Aorta (tissue), 5 donors: Measurements from ENCODE around the gene MAP3K13. TPM values are rescaled to one million over a fixed set of nuclear protein-coding genes. Genes with fewer than 3 reads are reported as not detected.

Experiments used
- ATAC-seq: fragments of 200-7000 bp; cut with Tn5 transposase; one replicate; pipeline ENCODE4 v1.9.1; 2022; ENCODE audit warnings: moderate library complexity; ENCODE audit not compliant: low FRiP score
- DNase-seq, 2 donors: peaks; one replicate each; pipeline ENCODE4 v3.0.0-alpha.2; 2020
- H3K27ac ChIP-seq, 2 donors: one replicate each; pipeline ENCODE4 v1.5.1; 2013; ENCODE audit warnings: low read length in 2 of 2, mild to moderate bottlenecking in 2 of 2, moderate library complexity in 2 of 2, control low read depth in 1 of 2, inconsistent platforms in 1 of 2, low read depth in 1 of 2
- H3K27me3 ChIP-seq, 2 donors: one replicate each; pipeline ENCODE4 v1.6.1; 2013; ENCODE audit warnings: control low read depth in 1 of 2, low read length in 1 of 2, mild to moderate bottlenecking in 1 of 2, moderate library complexity in 1 of 2; ENCODE audit not compliant: insufficient read depth in 2 of 2, control insufficient read depth in 1 of 2
- H3K36me3 ChIP-seq, 2 donors: one replicate each; pipeline ENCODE4 v1.6.1; 2013; ENCODE audit warnings: control low read depth in 1 of 2, low read length in 1 of 2, mild to moderate bottlenecking in 1 of 2; ENCODE audit not compliant: insufficient read depth in 2 of 2, control insufficient read depth in 1 of 2
- H3K4me1 ChIP-seq, 2 donors: one replicate each; pipeline ENCODE4 v1.6.1; 2013; ENCODE audit warnings: low read length in 2 of 2, control low read depth in 1 of 2, mild to moderate bottlenecking in 1 of 2, moderate library complexity in 1 of 2; ENCODE audit not compliant: insufficient read depth in 2 of 2, control insufficient read depth in 1 of 2
- H3K4me3 ChIP-seq, 2 donors: one replicate each; pipeline ENCODE4 v1.5.1; 2013; ENCODE audit warnings: low read length in 2 of 2, control low read depth in 1 of 2, mild to moderate bottlenecking in 1 of 2
- H3K9me3 ChIP-seq: one replicate; pipeline ENCODE4 v1.6.1; 2013; ENCODE audit warnings: mild to moderate bottlenecking, low read length; ENCODE audit not compliant: control insufficient read depth
- WGBS, 2 donors: extraction: QIAGEN DNeasy Blood & Tissue Kit; methylation state at CpG; one replicate each; pipeline ENCODE4 v1.1.7; 2013; 5-methylcytosine and 5-hydroxymethylcytosine counted together
- intact Hi-C, 2 donors: fragments of 100-400 bp; cut with DNase I; formaldehyde crosslinking; loops; one replicate each; pipeline versions ENCODE4 v1.14.2 to v1.15.0; 2022
- polyA plus RNA-seq, 2 donors: library from polyadenylated mRNA; stranded (reverse); fragments of 200-250 nt; gene quantifications; one replicate each; pipeline ENCODE4 v1.2.3, GENCODE V29; 2013
- total RNA-seq, 2 donors: library from RNA; stranded (reverse); fragmentation: NEBNext Ultra II Directional; extraction: Animal tissue kit (Norgen Biotek cat#: 25700); gene quantifications; one replicate each; pipeline ENCODE4 v1.2.1, GENCODE V29; 2021
- donor health status: healthy with polysubstance abuse.
- donor health status: Bipolar disorder and iron deficiency.
- donor health status: DM: no; HTN: no; CAD: no.
- donor health status: DM: no; HTN: no; CAD: no.
- donor health status: DM: yes; HTN: yes; CAD: no.

Gene MAP3K13
- total and polyA plus RNA-seq, 4 donors: 19.8 to 38.4 (median 27.0) TPM

DNA sequence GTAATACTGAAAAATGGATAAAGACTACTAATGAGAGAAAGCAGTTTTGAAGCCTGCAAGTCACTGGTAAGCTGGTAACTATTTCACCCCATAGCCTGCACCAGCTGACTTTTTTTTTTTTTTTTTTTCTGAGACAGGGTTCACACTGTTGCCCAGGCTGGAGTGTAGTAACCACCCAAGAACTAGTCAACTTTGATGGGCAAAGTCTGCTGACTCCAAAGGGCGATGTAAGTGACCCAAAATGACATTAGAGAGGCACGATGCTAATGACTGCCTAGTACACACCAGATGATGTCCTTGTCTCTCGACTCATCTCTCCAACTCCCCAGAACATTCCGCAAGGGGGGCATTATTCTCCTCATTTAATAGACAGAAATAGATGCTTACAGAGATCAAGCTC lies 148.8 kb downstream of the MAP3K13 start:
- no peak for DNase-seq
- Histone ChIP-seq H3K27me3 (no peaks in the 10 kb centered on the region), H3K4me3 (no peak overlapping the region), H3K27ac (no peak overlapping the region), H3K9me3 (no peaks in the 10 kb centered on the region), H3K36me3 (no peaks in the 10 kb centered on the region), H3K4me1 (no peaks in the 10 kb centered on the region)
- WGBS, 2 donors: 88 to 89% methylated on average over 4 of the region's 4 CpGs
- no peak for ATAC-seq
- intact Hi-C loops: no loop called here

DNA sequence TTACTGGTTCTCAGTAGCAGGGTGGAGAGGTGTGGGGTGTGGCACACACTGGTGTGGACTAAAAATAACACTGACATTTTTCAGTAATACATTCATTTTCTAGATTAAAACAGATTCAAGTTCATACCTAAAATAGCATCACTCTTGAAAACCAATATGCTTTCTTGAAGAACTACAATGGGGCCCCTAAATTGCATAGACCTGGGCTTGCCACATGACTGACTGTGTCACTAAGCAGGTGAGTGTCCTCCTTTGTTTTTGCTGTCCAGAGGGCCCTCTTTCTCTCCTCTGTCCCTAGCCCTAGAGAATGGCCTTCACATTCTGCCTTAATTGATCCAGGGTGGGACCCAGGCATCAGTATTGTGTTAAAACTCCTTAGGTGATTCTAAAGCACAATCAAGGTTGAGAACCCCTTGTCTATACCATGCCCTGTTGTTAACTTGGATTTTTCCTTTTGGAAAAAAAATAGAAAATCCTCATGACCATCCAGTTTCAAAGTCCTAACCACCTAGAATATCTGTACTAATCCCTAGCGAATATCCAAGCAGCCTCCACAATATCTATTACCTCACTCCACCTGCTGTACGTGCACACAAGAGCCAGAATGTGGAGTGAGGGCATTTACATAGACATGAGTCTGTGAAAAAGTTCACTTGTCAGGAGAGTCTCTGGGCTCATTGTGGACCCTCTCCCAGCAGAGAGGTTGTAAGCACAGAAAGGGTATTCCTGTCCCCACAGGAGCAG lies 154.6 kb downstream of the MAP3K13 start:
- WGBS, 2 donors: 83 to 86% methylated on average over 2 of the region's 2 CpGs
- H3K27me3 ChIP-seq: no peaks in the 10 kb centered on the region
- no peak overlapping the region for H3K27ac ChIP-seq
- H3K4me1 ChIP-seq: no peaks in the 10 kb centered on the region
- no peaks in the 10 kb centered on the region for H3K9me3 ChIP-seq
- ATAC-seq (no peak), DNase-seq (no peak)
- H3K36me3 ChIP-seq: no peaks in the 10 kb centered on the region
- no peak overlapping the region for H3K4me3 ChIP-seq
- intact Hi-C loops: no loop called here

DNA sequence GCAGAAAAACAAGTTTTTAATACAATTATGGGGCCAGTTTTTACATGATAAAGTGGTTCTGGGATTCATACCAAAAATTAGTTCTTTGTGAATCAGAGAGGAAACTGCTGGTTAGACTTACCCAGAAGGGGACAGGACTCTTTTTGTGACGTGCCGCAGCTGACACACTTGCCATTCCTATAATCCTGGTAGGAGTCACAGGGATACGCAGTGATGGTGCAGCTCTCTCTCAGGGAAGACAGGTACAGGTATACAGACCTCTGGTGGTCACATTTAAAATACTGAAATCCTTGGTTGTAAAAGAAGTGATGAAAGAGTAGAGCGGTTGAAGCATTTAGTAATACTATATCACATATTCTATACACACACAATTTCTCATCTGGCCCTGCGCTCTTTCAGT lies 156.1 kb downstream of the MAP3K13 start:
- no peak overlapping the region for H3K4me3 ChIP-seq
- DNase-seq (no peak), ATAC-seq (no peak)
- H3K27ac ChIP-seq: no peak overlapping the region
- H3K36me3 ChIP-seq: no peaks in the 10 kb centered on the region
- intact Hi-C loops: no loop called here
- H3K4me1 ChIP-seq: no peaks in the 10 kb centered on the region
- H3K9me3 ChIP-seq: no peaks in the 10 kb centered on the region
- WGBS, 2 donors: 66 to 73% methylated on average over 5 of the region's 5 CpGs
- no peaks in the 10 kb centered on the region for H3K27me3 ChIP-seq

DNA sequence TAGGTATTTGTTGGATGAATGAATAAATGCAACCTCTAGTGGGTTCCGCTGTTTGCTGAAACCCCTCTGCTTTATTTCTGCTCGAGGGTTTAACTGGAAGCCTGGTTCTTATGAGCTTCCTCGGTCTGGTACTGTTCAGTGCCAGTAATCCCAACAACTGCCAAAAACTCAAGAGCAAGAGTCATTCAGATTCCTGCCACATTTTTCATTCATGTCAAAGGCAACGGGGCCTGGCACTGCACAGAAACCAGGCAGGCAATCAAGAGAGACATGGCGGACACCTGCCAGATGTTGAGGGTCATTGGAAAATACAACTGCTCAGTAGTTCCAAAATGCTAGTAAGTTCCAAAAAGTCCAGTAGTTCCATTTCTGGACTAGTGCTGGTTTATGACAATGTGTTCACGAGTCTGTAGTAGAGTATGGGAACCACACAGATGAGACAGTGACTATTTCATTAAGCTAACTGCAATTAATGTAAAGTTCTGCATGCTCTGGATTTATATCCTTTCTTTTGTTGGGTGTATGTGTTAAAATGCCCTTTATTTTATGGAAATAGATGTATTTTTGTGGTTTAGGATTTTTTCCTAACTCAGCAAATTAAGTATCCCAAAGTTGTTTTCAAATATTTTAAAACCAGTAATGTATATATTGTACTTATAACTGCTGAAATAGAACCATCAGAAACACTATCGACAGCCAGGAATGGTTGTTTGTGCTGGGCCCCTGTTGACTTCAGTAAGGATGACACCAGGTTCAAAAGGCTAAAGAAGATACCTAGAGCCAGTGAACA lies 158.6 kb downstream of the MAP3K13 start:
- no peak overlapping the region for H3K27ac ChIP-seq
- H3K4me1 ChIP-seq: no peaks in the 10 kb centered on the region
- H3K9me3 ChIP-seq: no peaks in the 10 kb centered on the region
- intact Hi-C loops: no loop called here
- no peaks in the 10 kb centered on the region for H3K36me3 ChIP-seq
- DNase-seq (no peak), ATAC-seq (no peak)
- no peaks in the 10 kb centered on the region for H3K27me3 ChIP-seq
- H3K4me3 ChIP-seq: no peak overlapping the region
- 60 to 64% methylated on average over 7 of the region's 7 CpGs for WGBS, 2 donors

DNA sequence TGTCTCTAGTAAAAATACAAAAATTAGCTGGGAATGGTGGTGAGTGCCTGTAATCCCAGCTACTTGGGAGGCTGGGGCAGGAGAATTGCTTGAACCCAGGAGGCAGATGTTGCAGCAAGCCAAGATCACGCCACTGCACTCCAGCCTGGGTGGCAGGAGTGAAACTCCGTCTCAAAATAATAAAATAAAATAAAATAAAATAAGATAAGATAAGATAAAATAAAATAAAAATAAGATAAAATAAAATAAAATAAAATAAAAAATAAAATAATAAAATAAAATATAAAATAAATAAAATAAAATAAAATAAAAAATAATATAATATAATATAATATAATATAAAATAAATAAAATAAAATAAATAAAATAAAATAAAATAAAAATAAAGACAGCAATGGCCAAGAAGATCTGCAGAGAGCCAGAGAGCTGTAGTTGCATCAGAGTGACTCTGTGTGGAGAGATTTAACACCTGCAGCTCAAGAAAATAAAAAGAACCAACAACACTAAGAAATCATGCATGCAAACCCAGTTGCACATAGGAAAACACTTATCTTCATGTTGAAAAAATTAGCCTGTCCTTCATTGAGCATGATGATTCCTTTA lies 163.5 kb downstream of the MAP3K13 start:
- H3K36me3 ChIP-seq: no peaks in the 10 kb centered on the region
- intact Hi-C loops: no loop called here
- no peaks in the 10 kb centered on the region for H3K9me3 ChIP-seq
- DNase-seq (no peak), ATAC-seq (no peak)
- H3K4me1 ChIP-seq: no peaks in the 10 kb centered on the region
- H3K27ac ChIP-seq: no peak overlapping the region
- 54 to 56% methylated on average over 2 of the region's 2 CpGs for WGBS, 2 donors
- H3K4me3 ChIP-seq: no peak overlapping the region
- H3K27me3 ChIP-seq: no peaks in the 10 kb centered on the region

DNA sequence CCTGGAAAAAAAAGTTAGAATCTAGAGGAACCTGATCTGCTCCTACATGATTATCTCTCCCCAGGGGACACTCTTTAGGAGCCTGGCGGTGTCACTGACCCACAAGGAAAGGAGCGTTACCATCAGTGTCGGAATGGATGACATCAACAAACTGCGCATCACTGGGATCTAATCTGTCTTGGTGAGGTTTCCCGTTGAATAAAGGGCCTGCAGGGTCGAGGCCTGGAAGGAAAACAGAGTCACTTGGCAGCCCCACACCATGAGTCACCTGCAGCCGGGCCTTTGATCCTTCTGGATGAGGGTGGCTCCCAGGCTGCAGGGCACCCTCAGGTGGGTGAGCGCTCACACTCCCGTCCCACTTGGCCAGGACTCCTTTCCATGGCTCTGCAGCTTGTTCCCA lies 164.4 kb downstream of the MAP3K13 start:
- DNase-seq (no peak), ATAC-seq (no peak)
- intact Hi-C loops: no loop called here
- Histone ChIP-seq H3K9me3 (no peaks in the 10 kb centered on the region), H3K4me1 (no peaks in the 10 kb centered on the region), H3K4me3 (no peak overlapping the region), H3K36me3 (no peaks in the 10 kb centered on the region), H3K27me3 (no peaks in the 10 kb centered on the region), H3K27ac (no peak overlapping the region)
- 77 to 78% methylated on average over 9 of the region's 9 CpGs for WGBS, 2 donors

DNA sequence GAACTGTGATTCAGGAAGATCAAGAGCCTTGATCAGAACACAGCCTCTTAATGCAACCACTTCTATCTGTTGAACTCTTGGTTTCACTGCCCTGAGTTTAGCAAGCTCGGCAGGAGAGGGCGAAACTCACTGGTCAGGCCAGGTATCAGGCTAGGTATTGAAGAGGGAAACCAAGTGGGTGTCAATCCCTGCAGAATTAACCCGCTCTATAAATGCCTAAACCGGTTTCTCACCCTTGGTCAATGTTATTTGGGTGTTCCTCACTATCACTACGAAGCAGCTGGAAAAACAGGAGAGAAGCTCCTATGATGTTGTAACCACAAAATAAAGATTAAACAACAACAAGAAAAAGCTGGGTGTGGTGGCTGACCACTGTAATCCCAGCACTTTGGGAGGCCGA lies 165.6 kb downstream of the MAP3K13 start:
- Histone ChIP-seq H3K27me3 (no peaks in the 10 kb centered on the region), H3K27ac (no peak overlapping the region), H3K4me1 (no peaks in the 10 kb centered on the region), H3K9me3 (no peaks in the 10 kb centered on the region), H3K36me3 (no peaks in the 10 kb centered on the region), H3K4me3 (no peak overlapping the region)
- WGBS, 2 donors: 88 to 89% methylated on average over 6 of the region's 6 CpGs
- ATAC-seq (no peak), DNase-seq (no peak)
- intact Hi-C loops: no loop called here

DNA sequence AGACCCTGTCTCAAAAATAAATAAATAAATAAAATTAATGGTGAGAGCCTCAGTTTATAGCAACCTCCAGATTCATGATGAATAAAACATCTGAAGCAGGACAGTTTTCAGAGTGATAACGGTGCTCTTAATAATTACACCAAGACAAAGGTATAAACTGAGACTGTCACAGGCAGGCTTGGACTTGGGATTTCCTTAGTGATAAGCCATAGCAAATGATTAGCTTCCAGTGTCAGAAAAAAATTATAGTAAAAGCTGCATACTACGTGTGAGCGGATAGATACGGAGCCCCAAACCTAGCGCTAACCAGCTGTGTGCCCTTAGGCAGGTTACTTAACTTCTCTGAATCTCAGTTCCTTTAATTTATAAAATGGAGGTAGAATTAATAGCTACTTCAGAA lies 167.9 kb downstream of the MAP3K13 start:
- 59 to 60% methylated on average over 5 of the region's 5 CpGs for WGBS, 2 donors
- intact Hi-C loops: no loop called here
- H3K4me3 ChIP-seq: no peak overlapping the region
- no peaks in the 10 kb centered on the region for H3K4me1 ChIP-seq
- no peak overlapping the region for H3K27ac ChIP-seq
- H3K36me3 ChIP-seq: no peaks in the 10 kb centered on the region
- H3K27me3 ChIP-seq: no peaks in the 10 kb centered on the region
- no peaks in the 10 kb centered on the region for H3K9me3 ChIP-seq
- no peak for ATAC-seq
- DNase-seq: no peak

DNA sequence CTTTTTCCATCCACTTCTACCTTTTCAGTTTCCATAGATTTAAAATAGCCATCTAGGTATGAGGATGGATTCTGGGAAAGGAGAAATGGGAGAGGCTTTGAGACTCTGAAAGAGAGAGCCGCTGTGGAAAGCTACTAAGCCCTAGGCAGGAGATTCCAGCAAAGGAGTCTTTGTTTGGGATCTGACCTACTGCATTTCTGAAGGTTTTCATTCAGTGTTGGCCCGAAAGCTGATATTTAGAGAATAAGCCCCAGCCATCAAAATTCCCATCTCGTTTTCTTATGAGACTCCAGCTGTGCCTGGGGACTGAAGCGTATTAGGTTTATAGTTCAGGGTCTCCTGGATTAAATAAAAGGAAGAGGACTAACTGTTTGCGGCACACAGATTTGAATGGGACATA lies 170.0 kb downstream of the MAP3K13 start:
- no peak for ATAC-seq
- H3K4me3 ChIP-seq: no peak overlapping the region
- H3K36me3 ChIP-seq: no peaks in the 10 kb centered on the region
- H3K9me3 ChIP-seq: no peaks in the 10 kb centered on the region
- no peak for DNase-seq
- 49 to 58% methylated on average over 5 of the region's 5 CpGs for WGBS, 2 donors
- no peaks in the 10 kb centered on the region for H3K27me3 ChIP-seq
- H3K4me1 ChIP-seq: no peaks in the 10 kb centered on the region
- intact Hi-C loops: no loop called here
- H3K27ac ChIP-seq: no peak overlapping the region
